GM21528 (cell line): ENCODE results near the gene FAM81A.
"Not testable (repeated sequence)": the region's sequence is repeated elsewhere in the genome, so short reads cannot be mapped to it uniquely, and the experiment has no call there.

ENCODE experiments used
- ATAC-seq: cut with Tn5 transposase; IDR thresholded peaks from one replicate; pipeline ENCODE4 v1.9.1; 2021; ENCODE audit warnings: mild to moderate bottlenecking, moderate library complexity; ENCODE audit not compliant: unreplicated experiment, low FRiP score

Gene FAM81A

DNA sequence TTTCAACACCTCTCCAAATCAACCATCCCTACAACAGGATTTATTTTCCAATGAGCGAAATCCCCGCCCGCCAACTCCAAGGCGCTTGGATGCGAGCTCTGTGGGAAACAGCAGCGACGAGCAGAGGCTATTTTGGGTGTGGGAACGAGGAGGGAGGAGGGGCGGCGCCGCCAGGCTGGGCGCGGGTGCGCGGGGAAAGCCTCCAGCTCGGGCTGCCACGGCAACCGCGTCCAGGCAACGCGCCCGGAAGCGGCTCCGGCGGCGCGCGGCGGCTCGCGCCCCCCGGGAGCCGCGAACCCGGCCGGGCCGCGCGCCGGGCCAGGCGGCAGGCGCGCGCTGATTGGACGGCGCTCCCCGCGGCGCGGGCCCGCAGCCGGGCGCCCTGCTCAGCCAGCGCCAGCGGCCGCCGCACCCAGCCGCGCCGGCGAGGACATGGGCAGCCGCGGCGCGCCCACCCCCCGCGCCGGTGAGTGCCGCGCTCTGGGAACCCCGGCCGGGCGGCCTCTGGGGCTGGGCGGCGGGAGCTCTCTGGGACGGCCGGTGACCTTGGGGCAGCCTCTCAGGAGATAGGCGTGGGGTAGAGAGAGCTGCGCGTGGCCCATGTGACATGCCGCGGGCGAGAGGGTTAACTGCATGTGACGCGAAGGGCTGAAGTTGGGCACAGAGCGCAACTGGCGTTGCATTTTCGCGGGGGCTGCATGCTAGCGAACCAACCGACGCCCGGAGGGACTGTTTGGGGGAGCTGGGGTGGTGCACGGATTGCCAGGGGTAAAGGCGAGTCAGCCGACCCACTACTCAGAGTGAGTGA is at the start of gene FAM81A:
TSS of gene FAM81A (plus strand) at position 370 of the 808 bp plus-strand sequence. CDS start 20,441 bp downstream, outside the sequence.
- ATAC-seq = peak; percentile 85

- no peak for ATAC-seq
These were observed 49.3 kb upstream of the FAM81A start for GRCh38 chr15:59388670-59389069.

- no peak for ATAC-seq
These were observed 45.7 kb upstream of the FAM81A start for GRCh38 chr15:59392299-59392698.

GRCh38 chr15:59394166-59394661 is 43.8 kb upstream of the FAM81A start:
- no peak for ATAC-seq

DNA sequence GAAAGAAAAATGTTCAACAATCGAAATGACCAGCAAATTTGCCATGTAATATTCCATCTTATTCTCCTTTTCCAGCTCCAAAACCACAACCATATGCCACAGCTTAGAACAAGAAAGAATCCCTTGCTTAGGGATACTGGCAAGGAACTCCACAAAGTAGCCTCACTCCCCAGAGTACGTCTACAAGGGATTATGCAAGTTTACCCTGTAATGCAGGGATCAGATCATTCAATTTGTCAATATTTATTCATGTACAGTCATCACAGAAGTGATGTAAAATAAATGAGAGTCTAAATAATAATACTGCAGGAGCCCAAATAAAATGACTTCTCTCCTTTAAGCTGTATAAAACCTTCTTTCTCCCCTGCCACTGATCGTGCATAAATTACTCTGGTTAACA is 41.8 kb upstream of the FAM81A start:
- ATAC-seq = no peak

DNA sequence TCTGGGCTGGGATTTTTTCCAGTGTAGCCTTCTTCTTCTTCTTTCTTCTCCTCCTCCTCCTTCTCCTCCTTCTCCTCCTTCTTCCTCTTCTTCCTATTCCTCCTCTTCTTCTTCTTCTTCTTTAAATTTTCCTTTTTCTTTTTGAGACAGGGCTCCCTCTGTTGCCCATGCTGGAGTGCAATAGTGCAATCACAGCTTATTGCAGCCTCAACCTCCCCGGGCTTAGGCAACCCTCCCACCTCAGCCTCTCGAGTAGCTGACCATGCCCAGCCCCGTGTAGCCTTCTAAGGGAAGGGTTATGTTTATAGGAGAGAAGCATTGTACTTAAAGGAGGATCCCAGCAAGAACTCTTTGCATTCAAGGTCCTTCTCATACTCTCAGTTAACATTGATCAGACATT is 41.3 kb upstream of the FAM81A start:
- no peak for ATAC-seq

DNA sequence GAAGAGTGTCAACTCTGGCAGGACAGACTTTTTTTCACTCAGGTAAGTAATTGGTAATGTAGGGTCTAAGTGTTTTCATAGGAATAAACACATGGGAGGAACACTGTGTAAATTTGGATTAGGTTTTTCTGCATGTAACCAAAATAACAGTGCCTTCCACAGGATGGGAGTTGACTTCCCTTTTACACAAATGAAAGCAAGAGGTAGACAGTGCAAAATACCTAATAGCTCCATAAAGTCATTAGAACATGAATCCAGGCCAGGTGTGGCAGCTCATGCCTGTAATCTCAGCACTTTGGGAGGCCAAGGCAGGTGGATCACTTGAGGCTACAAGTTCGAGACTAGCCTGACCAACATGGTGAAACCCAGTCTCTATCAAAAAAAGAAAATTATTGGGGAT is 39.8 kb upstream of the FAM81A start:
- no peak for ATAC-seq

DNA sequence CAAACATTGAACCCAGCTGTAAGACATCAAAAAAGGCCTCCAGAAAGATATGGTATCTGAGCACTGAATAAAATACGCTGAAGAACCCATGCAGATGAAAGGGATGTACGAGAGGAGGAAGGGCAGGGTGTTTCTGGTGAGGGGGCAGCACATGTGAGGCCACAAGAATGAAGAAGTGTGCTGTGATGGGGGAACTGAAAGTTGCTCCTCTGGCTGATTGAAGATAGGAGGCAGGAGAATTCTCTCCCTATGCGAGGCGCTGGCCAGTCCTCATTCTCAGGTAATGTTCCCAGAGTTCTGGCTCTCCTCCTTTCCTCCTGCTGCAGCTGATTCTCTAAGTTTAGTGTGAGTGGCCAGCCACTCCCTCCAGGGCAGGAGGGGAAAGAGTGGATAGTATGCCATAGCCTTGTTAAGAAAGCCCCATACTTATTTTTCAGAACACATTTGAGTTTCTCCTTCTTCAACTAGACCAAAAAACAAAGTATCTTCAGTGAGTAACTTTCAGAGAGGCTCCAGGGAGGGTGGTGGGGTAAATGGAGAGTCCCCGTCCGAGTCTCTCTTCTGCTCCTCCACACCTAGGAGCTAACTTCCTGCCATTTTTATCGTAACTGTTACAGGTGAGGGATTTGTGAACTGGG is 38.4 kb upstream of the FAM81A start:
- peak; percentile 85 for ATAC-seq

DNA sequence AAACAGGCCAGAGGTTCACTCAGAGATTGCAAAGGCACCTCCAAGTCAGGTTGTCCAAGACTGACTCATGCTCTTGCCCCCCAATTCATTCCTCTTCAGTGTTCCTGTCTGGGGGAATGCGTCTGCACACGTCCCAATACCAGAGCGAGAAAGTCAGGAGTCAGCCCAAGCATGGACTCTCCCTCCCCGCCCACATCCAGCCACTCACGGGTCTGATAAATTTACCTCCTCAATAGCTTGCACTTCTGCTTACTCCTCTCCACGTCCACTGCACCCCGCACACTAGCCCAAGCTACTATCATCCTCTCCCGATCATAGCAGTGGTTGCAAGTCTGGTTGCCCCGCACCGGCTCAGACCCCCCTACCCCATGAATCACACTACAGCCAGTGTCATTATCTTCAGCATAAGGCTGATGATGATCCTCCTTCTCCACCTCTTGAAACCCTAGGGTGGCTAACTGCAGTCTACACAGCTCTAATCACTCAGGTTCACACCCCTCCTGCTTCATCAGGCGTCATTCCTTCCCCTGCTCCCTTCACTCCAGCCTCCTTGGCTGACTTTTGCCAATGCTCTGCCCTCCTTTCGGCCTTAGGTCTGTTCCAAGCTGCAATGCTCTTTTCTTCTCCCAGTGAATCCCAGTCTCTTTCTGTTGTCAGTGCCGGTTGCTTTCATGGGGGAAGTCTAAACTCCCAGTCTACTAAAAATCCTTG is 37.7 kb upstream of the FAM81A start:
- peak; percentile 13 for ATAC-seq

- ATAC-seq = not testable (repeated sequence)
These were observed 36.7 kb upstream of the FAM81A start for GRCh38 chr15:59401051-59401823.

DNA sequence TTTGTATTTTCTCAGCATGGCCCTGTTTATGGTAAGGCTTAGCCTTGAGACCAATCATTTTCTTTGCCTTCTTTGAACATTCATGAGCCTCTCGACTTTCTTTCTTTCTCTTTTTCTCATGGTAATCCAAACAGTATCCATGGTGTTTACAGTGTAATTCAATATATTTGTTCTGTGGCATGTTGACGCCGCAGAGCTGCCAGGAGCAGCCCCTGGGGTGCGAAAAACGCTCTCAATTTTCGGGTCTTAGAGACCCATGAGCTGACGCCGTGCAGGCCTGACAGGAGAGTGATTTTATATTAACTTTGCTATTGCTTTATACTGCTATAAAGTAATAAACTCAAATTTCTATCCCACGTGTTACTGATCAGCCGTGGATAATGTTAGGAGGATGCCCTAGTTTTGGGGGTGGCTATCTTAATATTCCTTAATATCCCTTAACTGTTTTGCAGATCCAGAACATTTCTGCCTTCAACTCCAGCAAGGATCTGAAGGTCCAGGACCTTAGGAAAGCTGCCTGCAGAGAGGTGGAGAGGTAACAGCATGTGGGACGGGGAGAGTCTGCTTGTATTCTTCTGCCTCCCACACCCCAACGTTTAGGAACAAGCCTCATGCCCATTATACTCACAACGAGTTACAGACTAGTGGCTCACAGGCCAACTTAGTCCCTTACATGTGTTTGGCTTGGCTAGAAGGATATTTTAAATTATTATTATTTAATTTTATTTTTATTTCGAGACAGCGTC is 36.0 kb upstream of the FAM81A start:
- no peak for ATAC-seq

GRCh38 chr15:59405079-59405478 is 32.9 kb upstream of the FAM81A start:
- ATAC-seq = no peak

- no peak for ATAC-seq
These were observed 31.5 kb upstream of the FAM81A start for GRCh38 chr15:59406446-59406845.

- no peak for ATAC-seq
These were observed 30.0 kb upstream of the FAM81A start for GRCh38 chr15:59407946-59408345.

DNA sequence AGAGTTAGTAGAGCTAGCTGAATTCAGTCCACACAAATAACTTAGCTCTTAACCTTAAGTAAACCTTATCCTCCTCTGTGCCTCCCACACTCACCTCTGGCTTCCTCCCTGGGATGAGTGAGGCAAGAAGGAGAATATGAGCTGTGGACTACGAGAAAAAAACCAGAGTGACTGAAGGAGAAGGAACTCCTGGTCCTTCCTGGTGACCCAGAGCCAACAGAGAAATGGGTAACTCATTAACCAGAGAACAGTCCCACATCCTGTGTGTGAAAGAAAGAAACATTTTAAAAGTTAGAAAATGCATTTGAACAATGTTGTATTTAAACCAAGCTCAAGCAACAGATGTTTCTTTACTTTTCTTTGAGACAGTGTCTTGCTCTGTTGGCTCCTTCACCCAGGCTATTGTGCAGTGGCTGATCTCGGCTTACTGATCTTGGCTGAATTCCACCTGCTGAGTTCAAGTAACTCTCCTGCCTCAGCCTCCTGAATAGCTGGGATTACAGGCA is 27.5 kb upstream of the FAM81A start:
- no peak for ATAC-seq

DNA sequence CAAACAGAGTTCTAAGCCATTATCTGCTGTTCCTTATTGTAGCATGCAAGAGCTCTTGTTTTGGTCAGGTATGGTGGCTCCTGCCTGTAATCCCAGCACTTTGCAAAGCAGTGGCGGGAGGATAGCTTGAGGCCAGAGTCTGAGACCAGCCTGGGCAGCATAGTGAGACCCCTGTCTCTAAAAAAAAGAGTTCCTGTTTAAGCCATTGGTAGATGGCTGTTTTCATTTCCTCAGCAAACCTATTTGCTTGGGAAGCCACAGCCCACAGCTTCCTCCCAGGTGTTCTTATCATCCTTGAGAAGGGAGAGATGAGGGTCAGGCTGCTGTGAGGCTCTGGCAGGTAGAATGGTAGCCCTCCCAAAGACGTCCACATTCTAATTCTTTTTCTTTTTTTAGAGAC is 24.4 kb upstream of the FAM81A start:
- no peak for ATAC-seq

DNA sequence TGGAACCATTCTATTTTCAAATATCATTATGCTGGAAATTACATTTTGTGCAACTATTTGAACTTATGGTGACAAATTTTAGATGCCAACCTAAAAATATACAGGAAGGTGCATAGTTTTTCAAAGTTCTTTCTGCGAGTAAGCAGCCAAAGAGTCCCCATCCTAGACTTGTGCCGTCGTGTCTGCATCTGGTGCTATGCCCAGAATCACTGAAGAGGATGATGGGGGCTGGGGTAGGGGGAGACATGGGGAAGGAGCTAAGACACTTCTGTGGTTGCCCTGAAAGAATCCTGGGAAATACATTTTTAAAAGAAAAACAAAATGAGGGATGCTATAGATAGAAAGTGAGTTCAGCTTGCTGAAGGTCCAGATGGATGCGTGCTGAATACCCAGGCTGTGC is 21.2 kb upstream of the FAM81A start:
- ATAC-seq = no peak

- ATAC-seq = no peak
These were observed 18.8 kb upstream of the FAM81A start for GRCh38 chr15:59419170-59419569.

- ATAC-seq = no peak
These were observed 17.9 kb upstream of the FAM81A start for GRCh38 chr15:59420108-59420507.
